HepG2 (cell line): ENCODE data around the gene IGFBP6. TPM values are rescaled to one million over a fixed set of nuclear protein-coding genes. Genes with fewer than 3 reads are reported as not detected.

Experiments used
- BHLHE40 ChIP-seq: IDR thresholded peaks from 2 replicates; pipeline ENCODE4 v1.6.1; 2011; ENCODE audit warnings: low read length, improper control_type of control experiment
- DR1 ChIP-seq: sonication (generic); formaldehyde crosslinking; IDR thresholded peaks from 2 replicates; pipeline ENCODE4 v1.8.0; 2021; ENCODE audit warnings: mild to moderate bottlenecking, missing genetic modification reagents, inconsistent platforms
- HOXA7 ChIP-seq: sonication (generic); formaldehyde crosslinking; IDR thresholded peaks from 2 replicates; pipeline ENCODE4 v1.8.1; 2022; ENCODE audit warnings: mild to moderate bottlenecking, missing genetic modification reagents, moderate library complexity
- MED1 ChIP-seq: sonication (generic); formaldehyde crosslinking; IDR thresholded peaks from 2 replicates; pipeline ENCODE4 v1.4.0; 2020; ENCODE audit warnings: missing genetic modification reagents
- MYNN ChIP-seq: sonication (generic); formaldehyde crosslinking; IDR thresholded peaks from 2 replicates; pipeline ENCODE4 v1.4.0; 2020; ENCODE audit warnings: mild to moderate bottlenecking, low read depth, missing genetic modification reagents
- PHF21A ChIP-seq: sonication (generic); formaldehyde crosslinking; IDR thresholded peaks from 2 replicates; pipeline ENCODE4 v1.5.0; 2020; ENCODE audit warnings: mild to moderate bottlenecking, missing genetic modification reagents
- RAD21 ChIP-seq: fragments of 450-650 bp; formaldehyde crosslinking; IDR thresholded peaks from 2 replicates; pipeline ENCODE4 v1.5.0; 2020; ENCODE audit warnings: mild to moderate bottlenecking
- RBM22 ChIP-seq: fragments of 200-400 bp; formaldehyde crosslinking; optimal IDR thresholded peaks from 2 replicates; pipeline ENCODE3; 2017; ENCODE audit warnings: mild to moderate bottlenecking, low read length, moderate library complexity
- RFXAP ChIP-seq: sonication (generic); formaldehyde crosslinking; IDR thresholded peaks from 2 replicates; pipeline ENCODE4 v1.4.0; 2020; ENCODE audit warnings: missing genetic modification reagents, borderline replicate concordance
- SP2 ChIP-seq: sonication (generic); formaldehyde crosslinking; IDR thresholded peaks from 2 replicates; pipeline ENCODE4 v1.5.1; 2020; ENCODE audit warnings: mild to moderate bottlenecking, missing genetic modification reagents
- SRSF4 ChIP-seq: fragments of 200-400 bp; formaldehyde crosslinking; IDR thresholded peaks from one replicate; pipeline ENCODE4 v1.6.1; 2018; ENCODE audit warnings: mild to moderate bottlenecking, low read depth, low read length, moderate library complexity; ENCODE audit not compliant: poor library complexity, severe bottlenecking
- ZFP36L1 ChIP-seq: sonication (generic); formaldehyde crosslinking; IDR thresholded peaks from 2 replicates; pipeline ENCODE4 v1.8.0; 2022; ENCODE audit warnings: mild to moderate bottlenecking, missing genetic modification reagents, moderate library complexity
- ZNF121 ChIP-seq: sonication (generic); formaldehyde crosslinking; IDR thresholded peaks from 2 replicates; pipeline ENCODE4 v1.5.0; 2020; ENCODE audit warnings: mild to moderate bottlenecking, missing genetic modification reagents
- ZNF446 ChIP-seq: sonication (generic); formaldehyde crosslinking; IDR thresholded peaks from 2 replicates; pipeline ENCODE4 v1.5.0; 2020; ENCODE audit warnings: mild to moderate bottlenecking, missing genetic modification reagents
- ZNF501 ChIP-seq: sonication (generic); formaldehyde crosslinking; IDR thresholded peaks from 2 replicates; pipeline ENCODE4 v1.5.1; 2020; ENCODE audit warnings: mild to moderate bottlenecking, moderate library complexity, missing genetic modification reagents
- ZNF572 ChIP-seq: sonication (generic); formaldehyde crosslinking; IDR thresholded peaks from 2 replicates; pipeline ENCODE4 v1.5.1; 2020; ENCODE audit warnings: mild to moderate bottlenecking, missing genetic modification reagents
- ZNF724P ChIP-seq: sonication (generic); formaldehyde crosslinking; IDR thresholded peaks from 2 replicates; pipeline ENCODE4 v1.8.0; 2022; ENCODE audit warnings: missing genetic modification reagents, borderline replicate concordance
- ZNF792 ChIP-seq: IDR thresholded peaks from 2 replicates; pipeline ENCODE4 v1.6.1; 2016
- polyA plus RNA-seq, 8 experiments: library from polyadenylated mRNA; depleted of rRNA in 3 of 8; stranded (reverse) in 7 of 8; unstranded in 1 of 8; fragments of >200 nt; fragmentation: Illumina TruSeq in 4 of 8; extraction: Trizol in 4 of 8; gene quantifications; 2 replicates each; pipeline versions ENCODE4 v1.2.1 to v1.2.3, GENCODE V29; 2011 to 2016; ENCODE audit warnings: low read depth in 4 of 8, missing spikeins in 1 of 8, mixed read lengths in 1 of 8; ENCODE audit not compliant: insufficient read depth in 1 of 8
- total RNA-seq, 5 experiments: library from RNA; depleted of rRNA; stranded (reverse); fragments of >200 nt; fragmentation: Illumina TruSeq; extraction: Trizol; gene quantifications; 2 replicates each; pipeline ENCODE4 v1.2.3, GENCODE V29; 2016; ENCODE audit warnings: low read depth in 1 of 5
- TF ChIP-seq, protein P1 (sequence below): sonication (generic); formaldehyde crosslinking; IDR thresholded peaks from 2 replicates; pipeline ENCODE4 v1.8.0; 2023; ENCODE audit warnings: mild to moderate bottlenecking, missing genetic modification reagents
- TF ChIP-seq, protein P2 (sequence below): sonication (generic); formaldehyde crosslinking; IDR thresholded peaks from 2 replicates; pipeline ENCODE4 v1.4.0; 2020; ENCODE audit warnings: missing genetic modification reagents
- TF ChIP-seq, protein P3 (sequence below): sonication (generic); formaldehyde crosslinking; IDR thresholded peaks from 2 replicates; pipeline ENCODE4 v1.4.0; 2020; ENCODE audit warnings: mild to moderate bottlenecking, missing genetic modification reagents
- TF ChIP-seq, protein P4 (sequence below): sonication (generic); formaldehyde crosslinking; IDR thresholded peaks from 2 replicates; pipeline ENCODE4 v1.4.0; 2020; ENCODE audit warnings: missing genetic modification reagents, borderline replicate concordance
- TF ChIP-seq, protein P5 (sequence below): sonication (generic); formaldehyde crosslinking; IDR thresholded peaks from 2 replicates; pipeline ENCODE4 v1.5.0; 2020; ENCODE audit warnings: mild to moderate bottlenecking, low read depth, missing genetic modification reagents, borderline replicate concordance
- TF ChIP-seq, protein P6 (sequence below): sonication (generic); formaldehyde crosslinking; IDR thresholded peaks from 2 replicates; pipeline ENCODE4 v1.5.1; 2020; ENCODE audit warnings: missing genetic modification reagents, mild to moderate bottlenecking, borderline replicate concordance
- TF ChIP-seq, protein P7 (sequence below): sonication (generic); formaldehyde crosslinking; IDR thresholded peaks from 2 replicates; pipeline ENCODE4 v1.4.0; 2020; ENCODE audit warnings: mild to moderate bottlenecking, low read depth, missing genetic modification reagents

IGFBP6 gene
- total and polyA plus RNA-seq, 2 of the 13 experiments (the other 11 are each of a cell fraction or from before 2014, with no cell fraction given) = 3.9 to 25.2 TPM

DNA sequence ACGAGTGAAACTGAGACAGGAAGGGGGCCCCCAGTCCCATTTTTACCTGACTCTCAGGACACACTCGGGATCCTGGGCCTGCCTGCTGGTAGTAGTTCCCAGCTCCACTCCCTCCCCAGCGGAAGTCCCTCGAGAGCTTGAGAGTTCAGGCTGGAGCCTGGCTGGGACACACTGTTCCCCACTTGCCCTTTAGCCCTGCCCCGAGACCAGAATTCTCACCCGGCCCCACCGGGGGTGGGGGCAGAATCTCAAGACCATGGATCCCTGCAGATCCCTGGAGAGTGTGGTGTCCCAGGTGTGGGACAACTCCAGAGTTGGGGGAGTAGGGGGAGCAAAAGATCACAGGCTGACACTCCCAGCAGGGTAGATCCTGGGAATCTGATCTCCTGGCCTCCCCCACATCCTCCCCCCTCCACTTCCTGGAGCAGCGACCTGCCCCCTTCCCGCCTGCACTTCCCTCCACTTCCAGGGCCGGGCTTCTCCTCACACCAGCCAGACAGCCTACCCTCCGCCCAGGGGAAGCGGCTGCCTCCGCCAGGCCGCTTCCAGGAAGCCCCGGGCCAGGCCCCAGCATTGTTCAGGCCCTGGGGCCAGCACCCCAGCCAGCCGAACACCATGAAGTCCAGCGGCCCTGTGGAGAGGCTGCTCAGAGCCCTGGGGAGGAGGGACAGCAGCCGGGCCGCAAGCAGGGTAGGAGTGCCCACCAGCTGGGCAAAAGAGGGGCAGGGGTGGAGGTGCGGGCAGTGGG is 47.7 kb upstream of the IGFBP6 start, which contains the start of gene TNS2 (continued):
- TF ChIP-seq, protein P1, sequence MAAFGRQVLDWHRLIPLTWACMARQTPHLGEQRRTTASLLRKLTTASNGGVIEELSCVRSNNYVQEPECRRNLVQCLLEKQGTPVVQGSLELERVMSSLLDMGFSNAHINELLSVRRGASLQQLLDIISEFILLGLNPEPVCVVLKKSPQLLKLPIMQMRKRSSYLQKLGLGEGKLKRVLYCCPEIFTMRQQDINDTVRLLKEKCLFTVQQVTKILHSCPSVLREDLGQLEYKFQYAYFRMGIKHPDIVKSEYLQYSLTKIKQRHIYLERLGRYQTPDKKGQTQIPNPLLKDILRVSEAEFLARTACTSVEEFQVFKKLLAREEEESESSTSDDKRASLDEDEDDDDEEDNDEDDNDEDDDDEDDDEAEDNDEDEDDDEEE (CRISPR knock-in tag) = no peak
- TF ChIP-seq ZNF121 (CRISPR knock-in tag) (no peak), HOXA7 (CRISPR knock-in tag) (no peak), MED1 (CRISPR knock-in tag) (peak; percentile 57; the same call in 1 of the 2 replicates), ZFP36L1 (CRISPR knock-in tag) (no peak), ZNF446 (CRISPR knock-in tag) (no peak), BHLHE40 (no peak), ZNF501 (CRISPR knock-in tag) (no peak), ZNF724P (CRISPR knock-in tag) (no peak), PHF21A (CRISPR knock-in tag) (peak; percentile 67; the same call in 1 of the 2 replicates), DR1 (no peak), SP2 (no peak), RAD21 (CRISPR knock-in tag) (no peak), RBM22 (no peak), ZNF792 (CRISPR knock-in tag) (peak; percentile 36; the same call in 1 of the 2 replicates), RFXAP (CRISPR knock-in tag) (no peak; the same call in 1 of the 2 replicates), ZNF572 (CRISPR knock-in tag) (0 out of 2 replicates have a peak, but pooled peaks have one; percentile 38), SRSF4 (no peak), MYNN (no peak)
- TF ChIP-seq, protein P2, sequence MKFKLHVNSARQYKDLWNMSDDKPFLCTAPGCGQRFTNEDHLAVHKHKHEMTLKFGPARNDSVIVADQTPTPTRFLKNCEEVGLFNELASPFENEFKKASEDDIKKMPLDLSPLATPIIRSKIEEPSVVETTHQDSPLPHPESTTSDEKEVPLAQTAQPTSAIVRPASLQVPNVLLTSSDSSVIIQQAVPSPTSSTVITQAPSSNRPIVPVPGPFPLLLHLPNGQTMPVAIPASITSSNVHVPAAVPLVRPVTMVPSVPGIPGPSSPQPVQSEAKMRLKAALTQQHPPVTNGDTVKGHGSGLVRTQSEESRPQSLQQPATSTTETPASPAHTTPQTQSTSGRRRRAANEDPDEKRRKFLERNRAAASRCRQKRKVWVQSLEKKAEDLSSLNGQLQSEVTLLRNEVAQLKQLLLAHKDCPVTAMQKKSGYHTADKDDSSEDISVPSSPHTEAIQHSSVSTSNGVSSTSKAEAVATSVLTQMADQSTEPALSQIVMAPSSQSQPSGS (CRISPR knock-in tag) = no peak
- TF ChIP-seq, protein P3, sequence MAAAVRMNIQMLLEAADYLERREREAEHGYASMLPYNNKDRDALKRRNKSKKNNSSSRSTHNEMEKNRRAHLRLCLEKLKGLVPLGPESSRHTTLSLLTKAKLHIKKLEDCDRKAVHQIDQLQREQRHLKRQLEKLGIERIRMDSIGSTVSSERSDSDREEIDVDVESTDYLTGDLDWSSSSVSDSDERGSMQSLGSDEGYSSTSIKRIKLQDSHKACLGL (CRISPR knock-in tag) = no peak
- TF ChIP-seq, protein P4, sequence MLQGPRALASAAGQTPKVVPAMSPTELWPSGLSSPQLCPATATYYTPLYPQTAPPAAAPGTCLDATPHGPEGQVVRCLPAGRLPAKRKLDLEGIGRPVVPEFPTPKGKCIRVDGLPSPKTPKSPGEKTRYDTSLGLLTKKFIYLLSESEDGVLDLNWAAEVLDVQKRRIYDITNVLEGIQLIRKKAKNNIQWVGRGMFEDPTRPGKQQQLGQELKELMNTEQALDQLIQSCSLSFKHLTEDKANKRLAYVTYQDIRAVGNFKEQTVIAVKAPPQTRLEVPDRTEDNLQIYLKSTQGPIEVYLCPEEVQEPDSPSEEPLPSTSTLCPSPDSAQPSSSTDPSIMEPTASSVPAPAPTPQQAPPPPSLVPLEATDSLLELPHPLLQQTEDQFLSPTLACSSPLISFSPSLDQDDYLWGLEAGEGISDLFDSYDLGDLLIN (CRISPR knock-in tag) = no peak
- TF ChIP-seq, protein P5, sequence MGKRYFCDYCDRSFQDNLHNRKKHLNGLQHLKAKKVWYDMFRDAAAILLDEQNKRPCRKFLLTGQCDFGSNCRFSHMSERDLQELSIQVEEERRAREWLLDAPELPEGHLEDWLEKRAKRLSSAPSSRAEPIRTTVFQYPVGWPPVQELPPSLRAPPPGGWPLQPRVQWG = no peak
- TF ChIP-seq, protein P6, sequence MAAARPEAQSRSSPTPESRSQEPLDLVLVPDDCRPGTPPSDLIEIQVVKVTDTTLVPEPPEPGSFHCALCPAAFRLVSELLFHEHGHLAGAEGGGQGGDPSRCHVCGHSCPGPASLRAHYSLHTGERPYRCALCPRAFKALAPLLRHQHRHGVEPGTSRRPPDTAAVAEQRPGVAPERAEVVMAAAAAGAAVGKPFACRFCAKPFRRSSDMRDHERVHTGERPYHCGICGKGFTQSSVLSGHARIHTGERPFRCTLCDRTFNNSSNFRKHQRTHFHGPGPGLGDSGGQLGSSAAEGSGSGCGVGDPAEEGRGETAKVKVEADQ (CRISPR knock-in tag) = no peak
- TF ChIP-seq, protein P7, sequence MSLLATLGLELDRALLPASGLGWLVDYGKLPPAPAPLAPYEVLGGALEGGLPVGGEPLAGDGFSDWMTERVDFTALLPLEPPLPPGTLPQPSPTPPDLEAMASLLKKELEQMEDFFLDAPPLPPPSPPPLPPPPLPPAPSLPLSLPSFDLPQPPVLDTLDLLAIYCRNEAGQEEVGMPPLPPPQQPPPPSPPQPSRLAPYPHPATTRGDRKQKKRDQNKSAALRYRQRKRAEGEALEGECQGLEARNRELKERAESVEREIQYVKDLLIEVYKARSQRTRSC = no peak
